ENCODE results near the gene VPS45.
A peak's percentile ranks its signal among the peaks of the same experiment; 100 is the strongest.

Gene VPS45

DNA sequence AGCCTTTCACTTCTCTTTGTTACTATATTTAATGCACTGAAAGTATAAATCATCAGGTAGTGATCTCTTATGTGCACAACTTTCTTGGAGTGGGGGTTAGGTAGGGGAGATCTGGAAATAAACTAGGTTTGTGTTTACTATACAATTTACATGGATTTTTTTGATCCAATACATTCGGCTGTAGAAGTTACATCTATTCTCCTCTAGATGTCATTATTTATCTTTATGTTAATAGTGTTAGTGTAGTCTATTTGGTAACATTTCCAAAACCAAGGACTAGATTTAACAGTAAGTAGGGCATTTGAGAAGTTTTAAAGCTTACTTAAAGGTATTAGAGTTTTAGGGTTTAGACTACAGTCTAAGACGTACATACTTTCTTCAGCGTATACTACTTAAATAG lies 5.4 kb downstream of the VPS45 start:
- peak; percentile 60 for DNase-seq (ENCODE audit: low spot score)

DNA sequence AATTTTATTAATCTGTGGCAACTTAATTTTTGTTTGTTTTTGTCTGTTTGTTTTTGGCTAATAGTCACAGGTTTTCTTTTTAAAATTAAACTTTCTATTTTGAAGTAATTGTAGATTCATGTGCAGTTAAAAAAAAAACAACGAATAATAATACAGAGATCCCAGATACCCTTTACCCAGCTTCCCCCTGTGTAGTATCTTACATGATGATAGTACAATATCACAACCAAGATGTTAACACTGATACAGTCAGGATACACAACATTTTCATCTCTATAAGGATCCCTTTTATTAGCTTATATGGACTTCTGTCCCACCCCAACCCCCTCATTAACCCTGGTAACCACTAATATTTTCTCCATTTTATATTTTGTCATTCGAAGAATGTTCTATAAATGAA lies 5.9 kb downstream of the VPS45 start:
- no peak for DNase-seq (ENCODE audit: low spot score)

DNA sequence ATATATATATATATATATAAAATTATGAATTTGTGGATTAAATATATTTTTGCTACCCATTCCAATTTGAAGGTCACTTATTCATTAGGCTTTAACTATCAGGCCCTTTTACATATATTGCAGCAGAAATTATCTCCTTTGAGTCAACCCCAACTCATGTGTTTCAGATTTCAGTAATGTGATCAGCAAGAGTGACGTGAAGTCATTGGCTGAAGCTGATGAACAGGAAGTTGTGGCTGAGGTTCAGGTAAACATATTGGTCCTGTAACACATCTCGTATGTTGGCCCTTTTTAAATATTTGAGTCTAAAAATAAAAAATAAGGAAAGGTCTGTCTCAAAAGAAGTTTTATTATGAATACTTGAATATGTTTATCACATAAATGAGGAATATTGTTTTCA lies 8.5 kb downstream of the VPS45 start:
- DNase-seq (ENCODE audit: low spot score): no peak

DNA sequence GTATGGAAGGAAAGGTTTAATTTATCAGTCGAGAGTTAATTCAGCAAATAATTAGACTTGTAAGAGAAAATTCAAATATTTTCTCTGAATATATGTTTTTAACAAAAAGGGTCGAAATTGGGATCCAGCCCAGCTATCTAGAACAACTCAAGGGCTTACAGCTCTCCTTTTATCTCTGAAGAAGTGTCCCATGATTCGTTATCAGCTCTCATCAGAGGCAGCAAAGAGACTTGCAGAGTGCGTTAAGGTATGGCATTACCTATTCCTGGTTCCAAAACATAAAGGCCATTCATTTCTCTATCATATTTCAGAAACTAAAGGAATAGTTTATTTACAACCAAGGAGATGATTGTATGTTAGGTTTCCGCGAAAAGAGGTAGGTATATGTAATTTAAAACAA lies 9.4 kb downstream of the VPS45 start:
- no peak for DNase-seq (ENCODE audit: low spot score)

DNA sequence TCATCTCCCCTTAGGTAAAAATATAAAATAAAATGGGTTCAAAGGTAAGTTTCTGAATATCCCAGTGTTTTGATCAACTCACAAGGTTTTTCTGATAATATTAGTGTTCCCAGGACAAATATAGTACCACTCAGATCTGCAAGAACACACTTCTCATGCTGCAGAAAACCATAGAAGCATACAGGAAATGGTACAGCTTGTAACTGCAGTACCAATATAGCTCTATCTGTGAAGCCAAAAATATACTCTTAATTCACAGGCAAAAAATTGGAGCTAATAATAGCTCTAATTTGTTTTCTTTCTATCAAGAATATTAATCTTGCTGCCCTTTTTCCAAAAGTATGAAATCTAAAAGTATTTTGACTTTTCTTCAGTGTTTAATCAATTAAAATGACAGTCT lies 13.2 kb downstream of the VPS45 start:
- no peak for DNase-seq (ENCODE audit: low spot score)

DNA sequence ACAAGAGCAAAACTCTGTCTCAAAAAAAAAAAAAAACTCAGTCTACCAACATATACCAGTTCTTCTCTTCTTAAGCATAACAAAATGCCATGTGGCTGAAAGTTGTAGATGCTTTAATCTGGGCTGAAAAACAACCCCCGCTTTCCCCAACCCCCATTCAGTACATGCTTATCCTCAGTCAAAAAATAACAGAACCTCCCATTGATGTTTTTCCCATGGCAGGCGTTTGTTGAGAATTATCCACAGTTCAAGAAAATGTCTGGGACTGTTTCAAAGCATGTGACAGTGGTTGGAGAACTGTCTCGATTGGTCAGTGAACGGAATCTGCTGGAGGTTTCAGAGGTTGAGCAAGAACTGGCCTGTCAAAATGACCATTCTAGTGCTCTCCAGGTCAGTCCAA lies 14.9 kb downstream of the VPS45 start:
- no peak for DNase-seq (ENCODE audit: low spot score)

DNA sequence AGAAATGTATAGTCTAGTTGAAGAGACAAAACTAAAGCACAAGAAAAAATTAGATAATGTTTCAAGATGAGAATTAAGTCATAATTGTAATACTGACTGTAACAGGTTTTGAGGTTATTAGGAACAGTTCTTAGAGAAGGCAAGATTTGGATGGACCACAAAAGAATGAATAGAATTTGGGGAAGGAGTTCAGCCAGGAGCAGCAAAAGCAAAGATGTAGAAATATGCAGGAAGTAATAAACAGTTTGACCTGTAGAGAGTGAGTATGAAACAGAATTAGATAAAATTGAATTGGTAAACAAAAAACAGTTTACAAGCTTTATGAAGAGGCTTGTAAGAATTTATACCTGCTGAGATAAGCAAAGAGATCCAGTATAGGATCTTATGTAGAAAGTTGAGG lies 16.3 kb downstream of the VPS45 start:
- DNase-seq (ENCODE audit: low spot score): no peak

DNA sequence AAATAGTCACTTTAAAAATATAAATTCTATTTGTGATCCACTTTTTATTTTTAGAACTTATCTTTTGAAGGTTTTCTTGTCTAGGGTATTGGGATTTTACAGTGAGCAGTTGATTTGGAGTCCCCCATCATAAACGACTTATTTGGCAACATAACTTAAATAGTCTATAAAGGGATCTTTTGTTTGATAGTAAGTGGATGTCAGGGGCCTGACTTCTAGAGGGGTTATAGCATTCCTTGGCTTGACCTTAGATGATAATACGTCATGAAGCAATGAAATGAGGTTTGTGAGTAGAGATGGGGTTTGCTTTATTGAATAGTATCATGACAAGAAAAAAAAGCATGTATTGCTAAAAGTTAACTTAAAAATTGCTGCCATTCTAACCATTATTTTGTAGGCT lies 17.8 kb downstream of the VPS45 start:
- no peak for DNase-seq (ENCODE audit: low spot score)

DNA sequence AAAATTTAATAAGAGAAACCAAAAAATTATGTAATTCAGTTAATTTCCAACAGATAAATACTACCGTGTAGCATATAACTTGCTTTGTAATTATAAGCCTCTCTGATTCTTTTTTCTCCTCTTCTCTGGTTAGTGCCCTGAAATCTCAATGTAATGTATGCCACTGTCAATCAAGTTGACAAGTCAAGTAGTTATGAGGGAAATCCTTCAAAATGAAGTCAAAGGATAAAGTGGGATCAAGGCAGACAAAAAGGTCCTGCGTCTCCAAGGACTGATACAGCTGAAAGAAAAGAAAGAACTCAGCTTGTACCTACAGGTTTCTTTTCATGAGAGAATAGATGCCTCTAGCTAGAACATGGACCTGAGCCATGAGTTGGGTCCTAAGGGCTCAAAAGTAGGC lies 19.8 kb downstream of the VPS45 start:
- no peak for DNase-seq (ENCODE audit: low spot score)

DNA sequence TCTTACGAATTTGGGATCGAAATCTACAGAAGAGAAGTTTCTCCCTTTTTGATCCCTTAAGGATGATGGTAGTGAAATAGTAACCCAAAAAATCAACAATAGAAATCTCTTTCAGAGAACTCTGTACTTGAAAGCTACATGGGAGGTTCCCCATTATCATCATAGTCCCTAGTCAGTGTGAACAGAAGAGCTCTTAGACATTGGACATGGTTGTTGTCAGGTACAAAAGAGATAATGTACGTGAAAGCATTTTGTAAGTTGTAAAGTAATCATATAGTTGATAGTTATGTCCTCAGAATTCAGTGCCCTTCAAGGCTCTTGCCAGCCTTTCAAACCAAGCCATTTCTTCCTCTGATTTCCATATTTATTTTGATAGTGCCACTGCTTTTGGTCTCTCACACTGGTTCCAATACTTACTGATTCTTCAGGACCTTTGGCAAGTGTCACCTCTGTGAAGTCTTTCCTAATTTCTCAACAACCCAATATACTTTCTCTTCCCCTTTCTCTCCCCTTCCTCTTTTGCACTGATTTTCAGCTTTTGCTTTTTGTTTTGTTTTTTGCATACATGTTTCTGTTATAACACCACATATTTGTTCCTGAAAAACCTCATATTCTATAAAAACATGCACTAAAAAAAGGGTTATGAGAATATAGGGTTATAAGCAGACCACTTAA lies 22.4 kb downstream of the VPS45 start:
- DNase-seq (ENCODE audit: low spot score): no peak

DNA sequence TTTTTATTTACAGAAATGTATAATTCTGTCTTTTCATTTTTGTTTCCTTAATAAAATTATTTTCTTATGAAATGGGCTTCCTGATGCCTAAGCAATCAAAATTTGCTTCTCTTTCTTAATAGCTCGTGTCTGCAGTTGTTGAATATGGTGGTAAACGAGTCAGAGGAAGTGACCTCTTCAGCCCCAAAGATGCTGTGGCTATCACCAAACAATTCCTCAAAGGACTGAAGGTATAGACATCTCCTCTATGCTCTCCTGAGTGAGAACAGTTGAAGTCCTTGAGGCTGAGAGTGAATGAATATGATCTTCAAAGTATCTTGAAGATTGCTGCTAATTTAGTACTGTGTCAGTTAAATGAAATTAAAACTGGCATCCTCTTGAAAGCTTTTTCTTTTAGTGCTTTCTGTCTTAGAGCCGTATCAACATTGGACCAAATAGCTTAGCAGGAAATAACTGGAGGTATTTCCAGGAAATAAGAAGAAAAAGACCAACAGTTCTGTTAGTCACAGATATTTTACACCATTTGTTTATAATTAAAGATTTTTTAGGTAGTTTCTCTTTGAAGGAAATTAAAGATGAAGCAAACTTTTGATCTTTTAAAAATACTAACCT lies 24.7 kb downstream of the VPS45 start:
- DNase-seq (ENCODE audit: low spot score): no peak

DNA sequence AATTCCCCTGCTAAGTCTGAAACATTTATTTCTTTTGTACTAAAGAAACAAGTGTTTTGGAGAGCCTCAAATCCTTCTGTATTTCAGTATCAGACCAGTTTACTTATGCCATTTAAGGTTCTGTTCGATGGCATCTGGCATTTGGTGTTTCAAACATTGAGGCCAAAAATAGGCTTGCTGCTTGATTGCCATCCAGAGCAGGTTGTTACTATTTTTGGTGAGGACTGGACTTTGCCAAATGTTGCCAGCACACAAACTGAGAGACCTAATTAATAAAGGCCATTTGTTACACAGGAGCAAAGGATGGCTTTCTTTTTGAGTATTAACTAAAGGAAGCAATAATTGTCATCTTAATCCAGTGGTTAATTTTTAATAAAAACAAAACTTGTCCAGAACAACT lies 26.2 kb downstream of the VPS45 start:
- DNase-seq (ENCODE audit: low spot score): no peak

DNA sequence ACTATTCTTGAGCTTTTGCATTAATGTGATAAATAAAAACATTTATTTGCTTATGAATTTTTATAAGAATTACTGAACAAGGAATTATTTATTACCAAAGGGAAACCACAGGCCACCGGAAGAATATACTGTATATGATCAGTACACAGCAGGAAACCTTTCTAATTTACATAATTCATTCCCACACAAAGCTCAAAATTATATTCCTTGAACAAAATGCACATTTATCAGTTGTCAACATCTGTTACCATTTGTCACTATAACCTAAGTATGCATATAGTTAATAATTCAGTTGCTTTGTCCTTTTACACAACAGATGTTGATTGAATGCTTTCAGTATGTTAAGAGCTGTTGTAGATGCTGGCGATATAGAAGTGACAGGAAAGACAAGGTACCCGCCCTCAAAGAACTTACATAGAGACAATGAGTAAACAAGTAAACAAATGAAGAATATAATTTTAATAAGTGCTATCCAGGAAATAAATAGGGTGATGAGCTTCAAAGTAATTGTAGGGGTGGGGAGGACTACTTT lies 27.2 kb downstream of the VPS45 start:
- DNase-seq (ENCODE audit: low spot score): no peak

DNA sequence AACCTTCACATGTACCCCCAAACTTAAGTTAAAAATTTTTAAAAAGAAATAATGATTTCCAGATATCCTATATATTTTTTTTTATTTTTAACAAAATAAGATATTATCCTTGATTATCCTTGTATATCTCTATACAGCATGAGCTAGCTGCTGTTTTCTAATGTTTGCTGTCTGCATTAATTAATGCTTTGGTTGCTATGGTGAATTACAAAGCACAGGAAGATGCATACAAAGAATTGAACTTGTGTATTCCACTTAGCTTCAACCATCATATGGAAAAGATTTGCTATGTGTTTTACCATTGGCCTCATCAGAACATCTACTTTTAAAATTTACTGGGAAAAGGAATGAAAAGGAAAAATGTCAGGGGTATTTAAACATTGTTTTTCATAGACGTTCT lies 35.4 kb downstream of the VPS45 start:
- DNase-seq (ENCODE audit: low spot score): no peak

DNA sequence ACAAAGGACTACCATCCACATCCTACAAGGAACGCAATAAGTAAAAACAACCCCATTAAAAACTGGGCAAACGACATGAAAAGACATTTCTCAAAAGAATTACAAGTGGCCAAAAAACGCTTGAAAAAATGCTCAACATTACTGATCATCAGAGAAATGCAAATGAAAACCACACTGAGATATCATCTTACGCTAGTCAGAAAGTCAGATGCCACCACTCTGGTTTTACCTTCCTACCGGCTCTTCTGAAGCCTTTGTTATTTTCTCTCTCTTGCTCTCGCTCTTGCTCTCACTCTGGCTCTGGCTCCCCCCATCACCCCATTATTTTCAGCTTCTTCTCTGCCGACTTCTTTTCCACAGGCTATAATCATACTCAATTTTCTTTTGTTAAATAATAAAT lies 38.8 kb downstream of the VPS45 start:
- DNase-seq (ENCODE audit: low spot score): no peak

DNA sequence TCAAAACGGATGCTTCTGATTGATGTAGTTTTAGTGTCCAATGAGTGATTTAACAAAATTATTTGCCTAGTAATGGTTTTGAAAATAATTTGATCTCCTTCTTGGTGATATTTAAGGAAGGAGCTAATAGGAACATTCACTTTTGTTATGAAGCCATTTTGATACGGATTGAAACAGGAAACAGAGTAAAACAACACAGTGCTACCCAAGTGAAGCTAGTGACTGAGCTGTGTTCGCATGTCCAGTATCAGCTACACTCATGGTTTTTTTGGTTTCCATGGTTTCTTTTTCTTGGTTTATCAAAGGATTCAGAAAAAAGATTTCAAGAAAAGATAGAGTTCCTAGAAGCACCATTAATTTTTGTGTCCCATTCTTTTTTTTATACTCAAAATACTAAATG lies 42.0 kb downstream of the VPS45 start:
- no peak for DNase-seq (ENCODE audit: low spot score)

DNA sequence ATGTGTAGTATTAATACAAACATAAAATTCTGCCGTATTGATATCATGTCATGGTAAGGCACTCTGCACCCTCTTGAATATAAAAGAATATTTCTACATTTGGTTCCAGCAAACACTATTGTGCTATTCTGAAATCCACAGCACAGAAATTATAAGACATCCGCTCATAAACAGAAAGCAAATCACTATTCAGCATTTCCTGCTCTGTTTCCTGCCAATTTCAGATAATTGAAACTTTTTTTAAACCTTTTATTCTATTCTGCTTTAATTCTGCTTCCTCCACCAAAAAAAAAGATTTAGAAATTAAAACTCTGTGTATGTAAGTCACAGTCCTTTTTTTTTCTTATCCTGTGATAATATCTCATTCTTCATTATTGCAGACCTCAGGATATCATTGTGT lies 42.5 kb downstream of the VPS45 start:
- DNase-seq (ENCODE audit: low spot score): no peak

DNA sequence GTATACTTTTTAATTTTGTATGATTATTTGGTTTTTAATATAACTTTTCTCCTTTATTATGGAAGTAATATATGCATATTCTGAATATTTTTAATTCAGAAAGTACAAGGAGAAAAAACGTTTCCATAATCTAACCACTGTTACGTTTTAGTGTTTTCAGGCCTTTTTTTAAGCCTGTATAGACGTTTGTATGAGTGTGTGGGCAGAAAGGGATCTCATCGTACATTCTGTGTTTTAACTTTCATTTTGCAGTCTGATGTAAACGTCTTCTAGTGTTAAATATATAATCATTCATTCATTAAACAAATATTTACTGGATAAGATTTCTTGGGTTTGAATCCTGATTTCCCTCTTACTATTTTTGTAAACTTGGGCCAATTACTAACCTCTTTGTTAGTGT lies 44.1 kb downstream of the VPS45 start:
- DNase-seq (ENCODE audit: low spot score): no peak

DNA sequence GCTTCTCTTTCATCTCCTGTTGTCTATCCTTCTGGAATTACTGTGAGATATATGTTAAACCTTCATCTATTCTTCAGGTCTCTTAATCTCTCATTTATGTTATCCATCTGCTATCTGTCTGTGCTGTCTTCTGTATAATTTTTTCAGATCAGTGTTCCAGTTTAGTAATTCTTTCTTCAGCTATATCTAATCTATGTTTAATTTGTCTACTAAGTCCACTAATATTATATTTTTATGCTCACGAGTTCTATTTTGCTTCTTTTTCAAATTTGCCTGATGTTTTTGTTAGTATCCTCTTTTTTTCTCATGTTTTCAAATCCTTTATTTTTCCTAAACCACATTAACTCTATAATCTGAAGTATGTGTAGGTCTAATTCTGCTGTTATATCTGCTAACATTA lies 47.5 kb downstream of the VPS45 start:
- DNase-seq (ENCODE audit: low spot score): no peak

DNA sequence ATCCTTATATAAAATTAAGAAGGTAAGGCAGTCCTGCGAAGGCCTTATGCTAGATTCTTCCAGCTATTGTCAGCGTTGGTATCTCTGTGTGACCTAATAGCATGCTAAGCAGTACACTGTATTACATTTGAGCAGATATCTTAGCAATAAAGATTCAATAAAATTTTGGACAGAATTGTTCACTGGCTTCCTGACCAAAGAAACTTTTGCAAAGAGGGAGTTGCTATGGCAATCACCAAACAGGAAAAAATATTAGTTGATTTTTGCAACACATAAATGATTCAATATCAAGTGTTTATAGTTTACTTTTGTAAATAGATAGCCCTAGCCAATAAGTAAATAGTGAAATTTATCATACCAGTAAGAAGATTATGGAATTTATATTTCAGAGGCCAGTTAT lies 51.1 kb downstream of the VPS45 start:
- DNase-seq (ENCODE audit: low spot score): no peak

DNA sequence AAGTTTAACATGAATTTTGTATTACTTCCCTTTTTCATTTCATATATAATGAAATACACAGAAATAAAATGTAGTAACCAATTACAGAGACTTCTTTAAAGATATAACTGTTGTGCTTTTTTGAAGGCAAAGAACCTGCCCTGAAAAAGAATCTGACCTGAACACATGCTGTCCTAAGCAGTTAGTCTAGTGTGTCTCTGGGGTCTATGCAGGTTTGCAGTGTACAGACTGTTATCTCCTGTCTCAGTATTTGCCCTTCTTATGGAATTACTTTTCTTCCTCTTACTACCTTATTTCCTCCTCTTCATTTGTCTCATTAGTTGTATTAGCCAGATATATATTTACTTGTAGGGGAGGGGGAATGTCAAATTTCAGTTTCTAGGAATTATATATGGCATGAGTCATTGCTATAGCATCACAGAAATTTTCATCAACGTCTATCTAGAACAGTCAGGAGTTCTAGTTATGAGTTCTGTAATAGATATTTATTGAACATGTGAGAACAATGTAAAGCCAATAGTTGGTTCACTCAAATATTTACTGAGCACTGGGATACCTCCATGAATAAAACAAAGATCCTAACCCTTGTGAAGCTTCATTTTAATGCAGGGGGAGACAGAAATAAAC lies 53.8 kb downstream of the VPS45 start:
- DNase-seq (ENCODE audit: low spot score): no peak

DNA sequence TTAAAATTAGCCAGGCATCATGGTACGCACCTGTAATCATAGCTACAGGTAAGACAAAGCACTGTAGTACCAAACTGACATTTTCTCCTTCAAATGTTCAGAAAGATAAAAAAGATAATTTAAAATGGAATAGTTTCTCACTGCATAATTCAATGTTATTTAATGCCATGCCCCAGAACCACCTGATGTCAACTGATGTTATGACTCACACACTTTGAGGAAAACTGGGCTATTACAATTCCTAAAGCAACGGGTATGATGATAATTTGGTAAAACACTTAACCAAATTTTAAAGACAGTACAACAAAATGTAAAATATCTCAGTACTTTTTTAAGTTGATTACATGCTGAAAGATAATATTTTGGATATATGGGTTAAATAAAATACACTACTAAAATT lies 59.2 kb downstream of the VPS45 start:
- DNase-seq (ENCODE audit: low spot score): no peak

DNA sequence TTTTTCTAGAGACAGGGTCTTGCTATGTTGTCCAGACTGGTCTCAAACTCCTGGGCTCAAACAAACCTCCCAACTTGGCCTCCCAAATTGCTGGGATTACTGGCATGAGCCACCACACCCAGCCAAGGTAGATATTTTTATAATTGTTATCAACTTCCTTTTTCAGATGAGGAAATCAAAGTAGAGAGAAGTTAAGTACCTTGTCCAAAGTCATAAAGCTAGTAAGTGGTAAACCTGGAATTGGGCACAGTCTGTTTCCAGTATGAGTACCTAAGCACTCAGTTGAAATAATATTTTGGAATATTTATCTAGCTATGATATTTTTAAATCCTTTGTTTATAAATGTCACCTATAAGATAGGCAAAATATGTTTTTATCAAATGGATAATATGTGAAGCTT lies 59.9 kb downstream of the VPS45 start:
- DNase-seq (ENCODE audit: low spot score): no peak

DNA sequence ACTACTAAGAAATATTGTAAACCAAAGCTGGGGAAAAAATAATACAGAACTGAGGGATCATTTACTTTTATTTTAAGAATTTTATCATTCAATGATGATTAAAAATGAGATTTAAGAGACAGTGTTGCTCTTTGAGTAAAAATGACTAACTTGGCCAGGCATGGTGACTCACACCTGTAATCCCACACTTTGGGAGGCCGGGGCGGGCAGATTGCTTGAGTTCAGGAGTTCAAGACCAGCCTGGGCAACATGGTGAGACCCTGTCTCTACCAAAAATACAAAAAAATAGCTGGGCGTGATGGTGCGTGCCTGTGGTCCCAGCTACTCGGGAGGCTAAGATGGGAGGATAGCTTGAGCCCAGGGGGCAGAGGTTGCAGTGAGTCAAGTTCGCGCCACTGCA lies 60.3 kb downstream of the VPS45 start:
- no peak for DNase-seq (ENCODE audit: low spot score)
